K562 (cell line): ENCODE data around the gene NR5A2. TPM values are rescaled to one million over a fixed set of nuclear protein-coding genes. Genes with fewer than 3 reads are reported as not detected.

Experiments used
- ATAC-seq: fragments of 200-7000 bp; cut with Tn5 transposase; 3 replicates; pipeline ENCODE4 v1.9.1; 2020; ENCODE audit warnings: moderate library complexity
- BruUV-seq: library from RNA; stranded (reverse); fragments of 400-500 nt; replicated peaks from 2 replicates; lab custom pipeline; 2021; lab: Mats Ljungman, UMichigan
- CTCF ChIA-PET: fragments of 300-600 bp; formaldehyde crosslinking; extraction: SDS; loops from one replicate; lab custom pipeline; 2021; ENCODE audit warnings: low intra/inter-chr PET ratio; lab: Yijun Ruan, JAX
- POLR2A ChIA-PET: fragments of 300-600, 350-650 bp; sonication (Branson Sonifier 250); formaldehyde crosslinking; extraction: SDS; loops from one replicate; lab custom pipeline; 2021; ENCODE audit warnings: antibody characterized with exemption, inconsistent platforms; lab: Yijun Ruan, JAX
- DNase-seq, 4 experiments: peaks; one replicate each; pipeline versions ENCODE4 v3.0.0 to v3.0.0-alpha.2; 2011 to 2018; ENCODE audit warnings: low spot score in 3 of 4, mixed read lengths in 3 of 4; ENCODE audit errors: extremely low read depth in 1 of 4
- FAIRE-seq: peaks from 2 replicates; lab custom pipeline; 2011; peaks lifted over from hg19 to GRCh38; lab: Jason Lieb, UNC
- H2AFZ ChIP-seq: 2 replicates; pipeline ENCODE4 v1.6.0; 2011; ENCODE audit warnings: low read depth, low read length, control low read depth, inconsistent platforms
- H3K27ac ChIP-seq: fragments of 200-600 bp; 3 replicates; pipeline ENCODE4 v1.8.0; 2011; ENCODE audit warnings: low read depth, mild to moderate bottlenecking, control low read depth, inconsistent platforms, low read length, moderate library complexity, mixed read lengths; ENCODE audit errors: extremely low read depth
- H3K27me3 ChIP-seq, 2 experiments: fragments of 300-600 bp in 1 of 2; 2 replicates in 1 of 2; 3 replicates in 1 of 2; pipeline versions ENCODE4 v1.6.0 to v1.8.0; 2011; ENCODE audit warnings: inconsistent platforms in 2 of 2, low read length in 2 of 2, mild to moderate bottlenecking in 1 of 2, mixed read lengths in 1 of 2, moderate library complexity in 1 of 2; ENCODE audit not compliant: control insufficient read depth in 2 of 2, insufficient read depth in 2 of 2
- H3K36me3 ChIP-seq: fragments of 300-600 bp; 3 replicates; pipeline ENCODE4 v1.8.0; 2011; ENCODE audit warnings: mild to moderate bottlenecking, low read length, inconsistent platforms; ENCODE audit not compliant: control insufficient read depth, insufficient read depth
- H3K4me1 ChIP-seq, 2 experiments: fragments of 200-600 bp in 1 of 2; replicated peaks in 1 of 2; 2 replicates in 1 of 2; 3 replicates in 1 of 2; pipeline versions ENCODE4 v1.5.1 to v1.8.0; 2011; ENCODE audit warnings: inconsistent platforms in 2 of 2, low read length in 2 of 2, mild to moderate bottlenecking in 1 of 2, mixed read lengths in 1 of 2, moderate library complexity in 1 of 2; ENCODE audit not compliant: control insufficient read depth in 2 of 2, insufficient read depth in 2 of 2
- H3K4me2 ChIP-seq: 2 replicates; pipeline ENCODE4 v1.6.1; 2011; ENCODE audit warnings: low read length, control low read depth, inconsistent platforms, mixed read lengths; ENCODE audit not compliant: insufficient read depth
- H3K4me3 ChIP-seq: fragments of 200-600 bp; sonication (generic), shearing (Covaris generic); 2 replicates; pipeline ENCODE4 v1.5.1; 2016; ENCODE audit warnings: control low read depth, inconsistent platforms
- H3K79me2 ChIP-seq: fragments of 200-600 bp; 3 replicates; pipeline ENCODE4 v1.8.0; 2011; ENCODE audit warnings: low read length, inconsistent platforms; ENCODE audit not compliant: control insufficient read depth, insufficient read depth
- H3K9ac ChIP-seq, 2 experiments: 2 replicates each; pipeline versions ENCODE4 v1.6.0 to v1.6.1; 2011; ENCODE audit warnings: low read depth in 2 of 2, low read length in 2 of 2, control low read depth in 1 of 2, inconsistent platforms in 1 of 2, mild to moderate bottlenecking in 1 of 2, mixed read lengths in 1 of 2; ENCODE audit not compliant: insufficient read depth in 1 of 2
- H3K9me1 ChIP-seq: one replicate; pipeline ENCODE4 v1.6.0; 2011; ENCODE audit warnings: inconsistent platforms, mild to moderate bottlenecking, low read length, moderate library complexity; ENCODE audit not compliant: control insufficient read depth, insufficient read depth
- H3K9me3 ChIP-seq: replicated peaks from 2 replicates; pipeline ENCODE4 v1.5.1; 2011; ENCODE audit warnings: low read depth, low read length, inconsistent platforms; ENCODE audit not compliant: control insufficient read depth, insufficient read depth
- H4K20me1 ChIP-seq: replicated peaks from 2 replicates; pipeline ENCODE4 v1.6.1; 2011; ENCODE audit warnings: low read length, inconsistent platforms, mixed read lengths; ENCODE audit not compliant: control insufficient read depth, insufficient read depth
- BACH1 ChIP-seq: fragments of 200-800 bp; sonication (Bioruptor generic); IDR thresholded peaks from 2 replicates; pipeline ENCODE4 v1.6.1; 2016; ENCODE audit warnings: missing genetic modification characterization, missing compliant biosample characterization
- CBFB ChIP-seq: sonication (generic); formaldehyde crosslinking; IDR thresholded peaks from 2 replicates; pipeline ENCODE4 v1.4.0; 2020; ENCODE audit warnings: mild to moderate bottlenecking, missing genetic modification reagents
- CHD4 ChIP-seq: fragments of 200-600 bp; sonication (generic); IDR thresholded peaks from 3 replicates; pipeline ENCODE4 v1.6.1; 2012; ENCODE audit warnings: low read depth, mild to moderate bottlenecking, mixed read lengths, low read length, inconsistent platforms; ENCODE audit not compliant: insufficient read depth, insufficient replicate concordance, poor library complexity, severe bottlenecking
- HLTF ChIP-seq: fragments of 450-650 bp; IDR thresholded peaks from 2 replicates; pipeline ENCODE4 v1.6.1; 2016
- HNRNPK ChIP-seq: fragments of 200-400 bp; formaldehyde crosslinking; IDR thresholded peaks from one replicate; pipeline ENCODE4 v1.6.1; 2018; ENCODE audit warnings: mild to moderate bottlenecking, low read depth, low read length; ENCODE audit not compliant: poor library complexity, severe bottlenecking
- KHSRP ChIP-seq: fragments of 450-650 bp; IDR thresholded peaks from 2 replicates; pipeline ENCODE4 v1.6.1; 2017
- ZFP36 ChIP-seq: fragments of 150-350 bp; IDR thresholded peaks from 2 replicates; pipeline ENCODE4 v1.6.1; 2018; ENCODE audit warnings: low read length, low read depth; ENCODE audit not compliant: partially characterized antibody
- ZNF165 ChIP-seq: fragments of 250-450 bp; sonication (Bioruptor Pico); IDR thresholded peaks from 2 replicates; pipeline ENCODE4 v1.4.0; 2020; ENCODE audit warnings: borderline replicate concordance
- WGBS: fragments of 100-300 bp; shearing (Covaris generic); methylation state at CpG from one replicate; pipeline ENCODE4 v1.1.6; 2016; ENCODE audit warnings: low coverage, mixed read lengths; ENCODE audit not compliant: insufficient coverage; ENCODE audit errors: missing lambda C conversion rate; 5-methylcytosine and 5-hydroxymethylcytosine counted together
- in situ Hi-C: fragments of 300-500 bp; cut with MboI; formaldehyde crosslinking; loops from 4 replicates; pipeline ENCODE4 v1.15.0; 2018; ENCODE audit warnings: inconsistent platforms, mixed read lengths
- intact Hi-C: fragments of 100-400 bp; cut with micrococcal nuclease; formaldehyde crosslinking; loops from 2 replicates; pipeline ENCODE4 v1.14.2; 2022
- polyA plus RNA-seq, 8 experiments: library from polyadenylated mRNA; depleted of rRNA in 4 of 8; stranded (reverse) in 5 of 8; unstranded in 3 of 8; fragments of >200 nt; fragmentation: Nextera tagmentation in 2 of 8; fragmentation: Illumina TruSeq in 1 of 8; extraction: Ambion mirVana in 2 of 8; extraction: Trizol in 1 of 8; gene quantifications; 2 replicates each; pipeline versions ENCODE4 v1.2.1 to v1.2.3, GENCODE V29; 2011 to 2014; ENCODE audit warnings: inconsistent platforms in 1 of 8, missing spikeins in 1 of 8
- total RNA-seq, 7 experiments: library from RNA; depleted of rRNA in 6 of 7; stranded (reverse); fragments of >200 nt in 6 of 7; fragmentation: Illumina TruSeq in 2 of 7; extraction: Trizol in 2 of 7; gene quantifications; 2 replicates each; pipeline versions ENCODE4 v1.2.1 to v1.2.3, GENCODE V29; 2011 to 2021; ENCODE audit warnings: low replicate concordance in 1 of 7
- TF ChIP-seq, protein P1 (sequence below): sonication (generic); formaldehyde crosslinking; IDR thresholded peaks from 2 replicates; pipeline ENCODE4 v1.8.1; 2023; ENCODE audit warnings: mild to moderate bottlenecking, missing genetic modification reagents
- TF ChIP-seq, protein P2 (sequence below): fragments of 250-450 bp; sonication (Bioruptor Pico); IDR thresholded peaks from 2 replicates; pipeline ENCODE4 v1.5.0; 2021
- TF ChIP-seq, protein P3 (sequence below): sonication (generic); formaldehyde crosslinking; IDR thresholded peaks from 2 replicates; pipeline ENCODE4 v1.8.0; 2022; ENCODE audit warnings: missing genetic modification reagents, mild to moderate bottlenecking, moderate library complexity, borderline replicate concordance
- TF ChIP-seq, protein P4 (sequence below): fragments of 450-650 bp; formaldehyde crosslinking; IDR thresholded peaks from 2 replicates; pipeline ENCODE4 v1.4.0; 2020; ENCODE audit warnings: mild to moderate bottlenecking, moderate library complexity
- TF ChIP-seq, protein P5 (sequence below): fragments of 450-650 bp; IDR thresholded peaks from 2 replicates; pipeline ENCODE4 v1.6.1; 2016

Gene NR5A2
- total and polyA plus RNA-seq, 9 of the 15 experiments (the other 6 are each of a cell fraction or from before 2014, with no cell fraction given): 0.13 to 0.40 (median 0.29) TPM

DNA sequence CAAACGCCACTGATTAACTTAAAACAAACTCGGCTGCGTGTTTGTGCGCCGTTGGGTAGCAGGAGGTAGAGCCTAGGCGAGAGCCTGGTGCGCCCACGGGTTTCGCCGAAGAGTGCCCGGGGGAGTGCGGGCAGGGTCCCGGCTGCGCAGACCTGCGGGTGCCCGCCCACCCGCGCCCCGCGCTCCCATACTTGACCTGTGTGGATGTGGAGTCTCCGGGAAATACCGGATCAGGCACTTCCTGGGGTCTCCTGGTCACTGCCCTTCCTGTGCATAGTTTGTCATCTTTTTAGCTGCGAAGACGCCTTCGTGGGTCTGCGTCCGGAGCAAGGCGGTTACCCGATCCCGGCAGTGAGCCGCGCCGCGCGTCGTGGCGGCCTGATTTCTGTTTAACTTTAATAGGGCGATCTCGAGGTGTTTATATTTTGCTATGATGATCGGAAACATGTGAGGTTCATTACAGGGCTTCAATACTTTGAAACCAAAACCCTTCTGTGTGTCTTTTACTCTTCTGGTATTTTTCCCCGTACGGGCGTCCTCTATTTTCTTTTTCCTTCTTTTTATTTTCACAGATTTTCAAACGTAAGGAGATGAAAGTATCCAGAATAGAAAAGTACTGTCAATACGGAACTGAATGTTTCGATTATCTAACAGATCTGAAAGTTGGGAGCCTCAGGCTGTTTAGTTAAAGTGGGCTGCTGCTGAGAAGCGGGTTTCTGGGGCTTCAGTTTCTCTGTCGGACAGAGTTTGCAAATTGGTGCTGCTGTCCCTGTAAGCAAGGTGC is 15.2 kb downstream of the NR5A2 start (continued):
- TF ChIP-seq, protein P1, sequence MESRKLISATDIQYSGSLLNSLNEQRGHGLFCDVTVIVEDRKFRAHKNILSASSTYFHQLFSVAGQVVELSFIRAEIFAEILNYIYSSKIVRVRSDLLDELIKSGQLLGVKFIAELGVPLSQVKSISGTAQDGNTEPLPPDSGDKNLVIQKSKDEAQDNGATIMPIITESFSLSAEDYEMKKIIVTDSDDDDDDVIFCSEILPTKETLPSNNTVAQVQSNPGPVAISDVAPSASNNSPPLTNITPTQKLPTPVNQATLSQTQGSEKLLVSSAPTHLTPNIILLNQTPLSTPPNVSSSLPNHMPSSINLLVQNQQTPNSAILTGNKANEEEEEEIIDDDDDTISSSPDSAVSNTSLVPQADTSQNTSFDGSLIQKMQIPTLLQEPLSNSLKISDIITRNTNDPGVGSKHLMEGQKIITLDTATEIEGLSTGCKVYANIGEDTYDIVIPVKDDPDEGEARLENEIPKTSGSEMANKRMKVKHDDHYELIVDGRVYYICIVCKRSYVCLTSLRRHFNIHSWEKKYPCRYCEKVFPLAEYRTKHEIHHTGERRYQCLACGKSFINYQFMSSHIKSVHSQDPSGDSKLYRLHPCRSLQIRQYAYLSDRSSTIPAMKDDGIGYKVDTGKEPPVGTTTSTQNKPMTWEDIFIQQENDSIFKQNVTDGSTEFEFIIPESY (CRISPR knock-in tag): no peak
- TF ChIP-seq CHD4: no peak
- TF ChIP-seq, protein P2, sequence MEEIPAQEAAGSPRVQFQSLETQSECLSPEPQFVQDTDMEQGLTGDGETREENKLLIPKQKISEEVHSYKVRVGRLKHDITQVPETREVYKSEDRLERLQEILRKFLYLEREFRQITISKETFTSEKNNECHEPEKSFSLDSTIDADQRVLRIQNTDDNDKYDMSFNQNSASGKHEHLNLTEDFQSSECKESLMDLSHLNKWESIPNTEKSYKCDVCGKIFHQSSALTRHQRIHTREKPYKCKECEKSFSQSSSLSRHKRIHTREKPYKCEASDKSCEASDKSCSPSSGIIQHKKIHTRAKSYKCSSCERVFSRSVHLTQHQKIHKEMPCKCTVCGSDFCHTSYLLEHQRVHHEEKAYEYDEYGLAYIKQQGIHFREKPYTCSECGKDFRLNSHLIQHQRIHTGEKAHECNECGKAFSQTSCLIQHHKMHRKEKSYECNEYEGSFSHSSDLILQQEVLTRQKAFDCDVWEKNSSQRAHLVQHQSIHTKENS: no peak
- TF ChIP-seq, all 486 proteins: peak for 0

DNA sequence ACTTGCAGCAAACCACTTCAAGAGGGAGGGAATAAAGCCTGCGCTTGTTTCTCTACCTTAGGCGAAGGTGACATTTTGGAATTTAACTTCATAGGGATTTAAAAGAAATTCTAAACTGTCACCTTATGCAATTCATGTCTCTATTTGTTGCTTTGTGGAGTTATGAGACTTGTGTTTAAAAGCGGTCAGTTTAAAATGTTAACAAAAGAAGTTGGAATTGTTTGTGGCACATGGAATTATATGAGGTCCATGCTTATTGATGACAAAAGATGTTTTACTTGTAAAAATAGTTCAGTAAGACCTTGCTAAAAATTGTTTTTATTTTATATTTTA is 15.8 kb downstream of the NR5A2 start:
- Histone ChIP-seq H3K4me1 (peaks cover 0 to 19% of the 10 kb centered on the region in 2 experiments; a peak in 1 of 5 replicates), H3K9me3 (no peaks in the 10 kb centered on the region), H3K27ac (no peak overlapping the region), H3K4me3 (no peak overlapping the region), H3K4me2 (no peak overlapping the region), H2AFZ (no peak overlapping the region), H3K9me1 (peaks cover 3% of the 10 kb centered on the region), H3K79me2 (no peaks in the 10 kb centered on the region), H3K27me3 (peaks cover 52 to 53% of the 10 kb centered on the region in 2 experiments), H3K36me3 (no peaks in the 10 kb centered on the region), H4K20me1 (no peaks in the 10 kb centered on the region; the same call in 1 of the 2 replicates), H3K9ac (no peak overlapping the region)
- no peak for ATAC-seq
- in situ Hi-C loops (no loop called here), intact Hi-C loops (no loop called here)
- 3% methylated on average over 3 of the region's 3 CpGs for WGBS
- CTCF ChIA-PET: no interaction called here
- no TSS peak for BruUV-seq
- POLR2A ChIA-PET: interaction anchor here (0.8 kb wide), 1 partner anchor 271 kb away, joined by 3 read pairs; no protein-coding TSS in a partner anchor
- DNase-seq: no peak
- no peak for FAIRE-seq
- TF ChIP-seq KHSRP: no peak
- no peak for TF ChIP-seq HNRNPK
- TF ChIP-seq CBFB: no peak
- TF ChIP-seq HLTF: no peak
- no peak for TF ChIP-seq BACH1 (tag)
- TF ChIP-seq ZNF165 (CRISPR knock-in tag): no peak
- TF ChIP-seq, protein P3, sequence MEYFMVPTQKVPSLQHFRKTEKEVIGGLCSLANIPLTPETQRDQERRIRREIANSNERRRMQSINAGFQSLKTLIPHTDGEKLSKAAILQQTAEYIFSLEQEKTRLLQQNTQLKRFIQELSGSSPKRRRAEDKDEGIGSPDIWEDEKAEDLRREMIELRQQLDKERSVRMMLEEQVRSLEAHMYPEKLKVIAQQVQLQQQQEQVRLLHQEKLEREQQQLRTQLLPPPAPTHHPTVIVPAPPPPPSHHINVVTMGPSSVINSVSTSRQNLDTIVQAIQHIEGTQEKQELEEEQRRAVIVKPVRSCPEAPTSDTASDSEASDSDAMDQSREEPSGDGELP: no peak
- TF ChIP-seq, protein P4, sequence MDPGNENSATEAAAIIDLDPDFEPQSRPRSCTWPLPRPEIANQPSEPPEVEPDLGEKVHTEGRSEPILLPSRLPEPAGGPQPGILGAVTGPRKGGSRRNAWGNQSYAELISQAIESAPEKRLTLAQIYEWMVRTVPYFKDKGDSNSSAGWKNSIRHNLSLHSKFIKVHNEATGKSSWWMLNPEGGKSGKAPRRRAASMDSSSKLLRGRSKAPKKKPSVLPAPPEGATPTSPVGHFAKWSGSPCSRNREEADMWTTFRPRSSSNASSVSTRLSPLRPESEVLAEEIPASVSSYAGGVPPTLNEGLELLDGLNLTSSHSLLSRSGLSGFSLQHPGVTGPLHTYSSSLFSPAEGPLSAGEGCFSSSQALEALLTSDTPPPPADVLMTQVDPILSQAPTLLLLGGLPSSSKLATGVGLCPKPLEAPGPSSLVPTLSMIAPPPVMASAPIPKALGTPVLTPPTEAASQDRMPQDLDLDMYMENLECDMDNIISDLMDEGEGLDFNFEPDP: no peak
- TF ChIP-seq, protein P5, sequence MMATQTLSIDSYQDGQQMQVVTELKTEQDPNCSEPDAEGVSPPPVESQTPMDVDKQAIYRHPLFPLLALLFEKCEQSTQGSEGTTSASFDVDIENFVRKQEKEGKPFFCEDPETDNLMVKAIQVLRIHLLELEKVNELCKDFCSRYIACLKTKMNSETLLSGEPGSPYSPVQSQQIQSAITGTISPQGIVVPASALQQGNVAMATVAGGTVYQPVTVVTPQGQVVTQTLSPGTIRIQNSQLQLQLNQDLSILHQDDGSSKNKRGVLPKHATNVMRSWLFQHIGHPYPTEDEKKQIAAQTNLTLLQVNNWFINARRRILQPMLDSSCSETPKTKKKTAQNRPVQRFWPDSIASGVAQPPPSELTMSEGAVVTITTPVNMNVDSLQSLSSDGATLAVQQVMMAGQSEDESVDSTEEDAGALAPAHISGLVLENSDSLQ: no peak
- TF ChIP-seq ZFP36: no peak
